ENCODE measurements around the gene NOS1AP.

Gene NOS1AP

DNA sequence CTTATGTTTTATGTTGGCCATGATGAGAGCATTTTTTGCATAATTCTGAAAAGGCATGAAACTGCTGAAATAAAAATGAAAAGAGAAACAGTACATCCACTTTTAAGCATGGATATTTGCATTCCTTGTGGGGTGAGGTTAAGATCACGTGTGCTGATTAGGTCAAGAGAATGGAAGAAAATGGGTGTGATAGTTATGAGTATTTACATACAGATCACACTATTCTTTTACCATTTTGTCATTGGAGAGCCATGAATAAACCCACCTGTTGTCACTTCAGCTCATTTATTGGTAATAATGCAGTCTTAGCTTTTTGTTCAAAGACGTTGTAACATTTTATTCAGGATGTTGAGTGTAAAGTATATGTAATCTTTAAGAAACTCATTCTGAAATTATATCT lies 153.2 kb downstream of the NOS1AP start:
- Histone ChIP-seq H3F3A (ENCODE audit: control insufficient read depth, insufficient read depth) (no peaks in the 10 kb centered on the region), H3K4me3 (ENCODE audit: low read length) (no peak overlapping the region), H3K4me1 (ENCODE audit: control insufficient read depth, low read length) (peaks cover 4% of the 10 kb centered on the region; the same call in 1 of the 2 replicates), H3K79me2 (ENCODE audit: control insufficient read depth, low read length) (no peaks in the 10 kb centered on the region), H3K27ac (ENCODE audit: low read depth, low read length) (no peak overlapping the region), H4K20me1 (ENCODE audit: control insufficient read depth, insufficient read depth, low read depth, low read length) (no peaks in the 10 kb centered on the region), H3K9me2 (replicated peaks; ENCODE audit: control insufficient read depth, low read length) (no peaks in the 10 kb centered on the region), H3K9me3 (ENCODE audit: control insufficient read depth, insufficient read depth, low read length) (no peaks in the 10 kb centered on the region), H3K36me3 (ENCODE audit: control insufficient read depth, low read length) (no peaks in the 10 kb centered on the region), H3K27me3 (ENCODE audit: control insufficient read depth, low read length) (peaks cover 8% of the 10 kb centered on the region), H3K4me2 (ENCODE audit: low read length) (no peak overlapping the region)
- no peak for TF ChIP-seq CTCF (IDR thresholded peaks at IDR 0.05; ENCODE audit: low read depth, low read length, poor library complexity, severe bottlenecking)
- no peak for TF ChIP-seq EZH2phosphoT487 (IDR thresholded peaks at IDR 0.05; ENCODE audit: borderline replicate concordance, low read length)

DNA sequence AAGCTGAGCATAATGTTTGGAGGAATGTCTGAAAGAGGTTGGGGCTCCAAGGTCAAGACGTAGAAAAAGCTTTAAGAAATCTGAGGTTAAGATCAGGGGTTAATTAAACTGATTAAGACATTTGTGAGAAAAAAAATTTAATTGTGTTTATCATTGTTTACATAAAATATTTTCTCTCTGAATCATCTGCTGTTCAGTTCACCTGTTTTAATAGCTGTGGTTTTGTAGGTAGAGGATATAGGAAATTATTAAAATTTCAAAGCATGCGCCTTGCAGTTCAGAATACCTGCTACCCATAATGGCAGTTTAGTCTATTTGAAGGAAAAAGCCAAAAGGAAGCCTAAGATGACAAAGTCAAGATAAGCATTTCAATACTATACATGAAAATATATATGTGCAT lies 154.0 kb downstream of the NOS1AP start:
- H3K9me2 ChIP-seq (replicated peaks; ENCODE audit: control insufficient read depth, low read length): no peaks in the 10 kb centered on the region
- TF ChIP-seq CTCF (IDR thresholded peaks at IDR 0.05; ENCODE audit: low read depth, low read length, poor library complexity, severe bottlenecking) (no peak), EZH2phosphoT487 (IDR thresholded peaks at IDR 0.05; ENCODE audit: borderline replicate concordance, low read length) (no peak)
- H3K36me3 ChIP-seq (ENCODE audit: control insufficient read depth, low read length): no peaks in the 10 kb centered on the region
- peaks cover 4% of the 10 kb centered on the region; the same call in 1 of the 2 replicates for H3K4me1 ChIP-seq (ENCODE audit: control insufficient read depth, low read length)
- H3K4me3 ChIP-seq (ENCODE audit: low read length): no peak overlapping the region
- H3K4me2 ChIP-seq (ENCODE audit: low read length): no peak overlapping the region
- no peaks in the 10 kb centered on the region for H3F3A ChIP-seq (ENCODE audit: control insufficient read depth, insufficient read depth)
- H3K27ac ChIP-seq (ENCODE audit: low read depth, low read length): no peak overlapping the region
- H3K79me2 ChIP-seq (ENCODE audit: control insufficient read depth, low read length): no peaks in the 10 kb centered on the region
- peaks cover 11% of the 10 kb centered on the region for H3K27me3 ChIP-seq (ENCODE audit: control insufficient read depth, low read length)
- no peaks in the 10 kb centered on the region for H4K20me1 ChIP-seq (ENCODE audit: control insufficient read depth, insufficient read depth, low read depth, low read length)
- no peaks in the 10 kb centered on the region for H3K9me3 ChIP-seq (ENCODE audit: control insufficient read depth, insufficient read depth, low read length)

GRCh38 chr1:162224267-162224666 lies 154.8 kb downstream of the NOS1AP start:
- Histone ChIP-seq H3K36me3 (ENCODE audit: control insufficient read depth, low read length) (no peaks in the 10 kb centered on the region), H3K9me2 (replicated peaks; ENCODE audit: control insufficient read depth, low read length) (no peaks in the 10 kb centered on the region), H3K79me2 (ENCODE audit: control insufficient read depth, low read length) (no peaks in the 10 kb centered on the region), H3K27me3 (ENCODE audit: control insufficient read depth, low read length) (peaks cover 13% of the 10 kb centered on the region), H3K27ac (ENCODE audit: low read depth, low read length) (no peak overlapping the region), H3K9me3 (ENCODE audit: control insufficient read depth, insufficient read depth, low read length) (no peaks in the 10 kb centered on the region), H3K4me1 (ENCODE audit: control insufficient read depth, low read length) (peaks cover 4% of the 10 kb centered on the region; the same call in 1 of the 2 replicates), H3F3A (ENCODE audit: control insufficient read depth, insufficient read depth) (no peaks in the 10 kb centered on the region), H3K4me3 (ENCODE audit: low read length) (no peak overlapping the region), H4K20me1 (ENCODE audit: control insufficient read depth, insufficient read depth, low read depth, low read length) (no peaks in the 10 kb centered on the region), H3K4me2 (ENCODE audit: low read length) (no peak overlapping the region)
- TF ChIP-seq EZH2phosphoT487 (IDR thresholded peaks at IDR 0.05; ENCODE audit: borderline replicate concordance, low read length) (no peak), CTCF (IDR thresholded peaks at IDR 0.05; ENCODE audit: low read depth, low read length, poor library complexity, severe bottlenecking) (no peak)

Data from DOHH2 (cell line).